GM18511 (cell line): ENCODE results near the gene PRUNE1.

ENCODE experiments used
- ATAC-seq: cut with Tn5 transposase; IDR thresholded peaks from one replicate; pipeline ENCODE4 v1.9.1; 2021; ENCODE audit warnings: mild to moderate bottlenecking, moderate library complexity; ENCODE audit not compliant: unreplicated experiment

Gene PRUNE1

GRCh38 chr1:150976879-150977694, 31.2 kb upstream of the PRUNE1 start:
- no peak for ATAC-seq

- peak; percentile 44 for ATAC-seq
Measured at GRCh38 chr1:150979092-150980056, 28.9 kb upstream of the PRUNE1 start.

DNA sequence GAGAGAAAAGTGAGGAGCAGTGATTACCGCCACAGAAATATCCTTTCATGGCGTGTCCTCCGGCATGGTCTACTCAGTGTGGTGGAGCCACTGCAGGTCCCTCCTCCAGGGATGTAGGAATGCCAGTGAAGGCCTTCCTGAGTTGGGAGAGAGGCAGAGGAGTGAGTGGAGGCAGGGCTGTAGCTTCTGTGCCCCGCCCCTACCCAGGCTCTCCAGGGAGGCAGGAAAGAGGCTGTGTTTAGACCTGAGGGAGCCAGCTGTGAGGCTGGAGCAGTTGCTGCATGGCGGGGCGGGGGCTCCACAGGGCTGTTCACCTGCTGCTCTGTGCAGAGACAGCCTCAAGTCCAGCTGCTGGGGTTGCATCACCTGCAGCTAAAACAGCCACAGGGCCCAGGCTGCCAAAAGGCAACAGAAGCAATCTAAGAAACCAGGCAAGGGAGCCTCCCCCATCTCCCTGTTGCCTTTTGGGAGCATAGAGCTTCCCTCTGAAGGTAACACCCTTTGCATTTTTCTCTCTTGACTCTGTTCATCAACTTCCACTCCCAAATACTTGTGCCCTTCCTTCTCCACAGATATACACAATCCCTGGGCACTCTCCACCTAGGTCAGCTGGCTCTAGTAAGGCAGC, 27.0 kb upstream of the PRUNE1 start:
- no peak for ATAC-seq

DNA sequence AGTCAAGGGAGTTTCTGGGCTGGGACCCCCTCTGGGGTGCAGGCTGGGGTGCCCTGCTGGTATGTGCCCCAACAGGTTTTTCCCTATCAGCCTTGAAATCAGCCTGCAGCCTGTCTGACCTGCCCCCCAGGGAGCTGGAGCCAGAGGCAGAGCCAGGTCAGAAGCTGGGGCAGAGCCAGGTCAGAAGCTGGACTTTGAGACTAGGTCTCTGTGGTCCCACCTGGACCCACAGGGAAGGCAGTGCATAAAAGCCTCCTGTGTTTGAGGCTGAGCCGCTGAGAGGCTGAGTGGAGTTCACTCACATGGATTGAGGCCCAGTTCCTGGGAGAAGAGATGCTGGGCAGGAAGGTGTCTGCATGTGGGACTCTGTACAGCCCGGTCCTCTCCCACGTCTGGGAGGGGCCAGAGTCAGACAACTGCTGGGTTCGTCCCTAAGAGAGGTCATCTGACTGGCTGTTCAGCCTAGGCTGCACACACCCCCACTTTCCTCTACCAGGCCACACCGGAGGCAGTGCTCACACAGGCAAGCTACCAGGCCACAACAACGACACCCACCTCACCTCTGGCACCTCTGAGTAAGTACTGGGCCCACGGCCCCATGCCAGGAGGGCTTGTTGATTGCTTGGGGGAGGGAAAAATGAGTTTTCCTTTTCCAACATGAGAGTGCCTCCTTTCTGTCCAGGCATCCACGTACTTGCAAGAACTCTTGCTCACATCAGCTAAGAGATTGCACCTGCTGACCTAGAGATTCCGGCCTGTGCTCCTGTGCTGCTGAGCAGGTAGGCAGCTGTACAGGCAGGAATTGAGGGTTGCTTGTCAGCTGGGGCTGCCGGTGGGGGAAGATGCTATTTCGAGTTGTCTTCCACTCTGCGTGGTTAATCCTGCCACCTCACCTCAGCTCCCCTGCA, 26.2 kb upstream of the PRUNE1 start, which contains the start of gene ANXA9:
Gene ANXA9, plus strand, starts transcription at position 488 of the 908 bp plus-strand sequence. CDS start 814 bp downstream, outside the sequence.
- ATAC-seq = no peak

DNA sequence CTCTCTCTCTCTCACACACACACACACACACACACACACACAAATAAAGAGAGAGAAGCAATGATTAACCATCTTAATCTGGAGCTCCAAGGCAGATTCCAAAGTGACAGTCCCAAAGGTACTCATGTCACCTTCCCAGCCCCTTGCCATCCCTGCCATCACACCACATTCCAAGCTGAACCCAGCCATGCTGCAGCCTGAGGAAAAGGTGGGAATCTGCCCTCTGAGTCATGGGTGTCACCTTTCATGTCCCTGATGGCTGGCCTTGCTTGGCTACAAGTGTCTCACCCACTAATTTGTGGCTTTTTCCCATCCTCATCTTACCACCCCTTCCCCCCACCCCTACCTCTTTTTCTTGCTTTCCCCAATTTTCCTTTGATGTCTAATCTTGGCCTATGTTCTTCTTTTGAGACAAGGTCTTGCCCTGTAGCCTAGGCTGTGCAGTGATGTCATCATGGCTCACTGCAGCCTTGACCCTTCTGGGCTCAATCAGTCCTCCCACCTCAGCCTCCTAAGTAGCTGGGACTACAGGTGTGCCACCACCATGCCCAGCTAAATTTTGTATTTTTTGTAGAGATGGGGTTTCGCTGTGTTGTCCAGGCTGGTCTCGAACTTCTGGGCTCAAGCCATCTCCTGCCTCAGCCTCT, 22.9 kb upstream of the PRUNE1 start:
- ATAC-seq = no peak

GRCh38 chr1:150987924-150988323, 20.3 kb upstream of the PRUNE1 start:
- no peak for ATAC-seq

- ATAC-seq = no peak
Measured at GRCh38 chr1:150992626-150993025, 15.6 kb upstream of the PRUNE1 start.

GRCh38 chr1:150994248-150994647, 14.0 kb upstream of the PRUNE1 start:
- ATAC-seq = no peak

DNA sequence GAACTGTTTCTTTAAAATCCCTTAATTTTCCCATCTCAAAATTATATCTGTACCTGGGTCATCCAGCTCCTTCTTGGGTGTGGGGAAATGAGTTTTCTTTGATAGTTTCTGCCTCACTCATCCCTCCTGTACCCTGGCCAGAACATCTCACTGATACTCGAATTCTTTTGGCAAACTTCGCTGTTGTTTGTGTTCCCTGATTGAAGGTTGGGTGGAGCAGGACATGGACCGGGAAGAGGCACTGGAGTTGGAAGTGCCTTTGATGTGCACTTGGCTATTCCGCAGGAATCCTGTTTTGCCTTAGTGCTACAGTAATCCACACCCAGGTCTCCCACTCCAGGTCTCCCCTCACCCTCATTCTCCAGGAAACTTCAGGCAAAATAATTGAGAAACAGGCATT, 12.8 kb upstream of the PRUNE1 start:
- ATAC-seq = no peak

DNA sequence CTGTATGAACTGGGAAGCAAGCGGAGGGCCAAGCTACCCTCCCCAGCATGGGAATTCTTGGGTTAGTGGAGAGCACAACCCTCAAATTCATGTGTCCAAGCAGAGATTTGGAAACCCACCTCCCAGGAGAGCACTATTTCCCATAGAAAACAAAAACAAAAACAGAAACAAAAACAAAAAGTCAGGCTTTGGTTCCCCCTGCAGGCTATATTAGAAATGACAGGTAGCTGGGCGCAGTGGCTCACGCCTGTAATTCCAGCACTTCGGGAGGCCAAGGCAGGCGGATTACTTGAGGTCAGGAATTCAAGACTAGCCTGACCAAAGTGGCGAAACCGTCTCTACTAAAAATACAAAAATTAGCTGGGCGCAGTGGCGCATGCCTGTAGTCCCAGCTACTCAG, 12.4 kb upstream of the PRUNE1 start:
- no peak for ATAC-seq

GRCh38 chr1:150997126-150997872, 10.9 kb upstream of the PRUNE1 start:
- ATAC-seq = no peak

DNA sequence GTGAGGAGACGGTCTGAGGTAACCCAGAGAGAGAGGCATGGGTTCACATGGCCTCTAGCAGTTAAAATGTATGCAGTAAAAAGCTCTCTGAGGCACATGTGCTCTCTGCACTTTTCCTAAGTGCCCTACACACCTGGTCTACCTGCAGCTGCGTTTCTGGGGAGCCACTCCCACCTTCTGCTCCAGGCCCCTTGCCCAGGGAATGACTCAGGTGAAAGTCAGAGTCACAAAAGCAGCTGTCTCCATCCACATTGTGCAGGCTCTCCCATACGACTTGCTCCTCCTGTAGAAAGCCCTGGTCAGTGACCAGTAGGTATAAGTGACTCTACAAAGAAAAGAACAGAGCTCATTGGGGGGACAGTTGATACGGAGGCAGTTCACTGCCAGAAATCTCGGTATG, 10.3 kb upstream of the PRUNE1 start:
- ATAC-seq = no peak

DNA sequence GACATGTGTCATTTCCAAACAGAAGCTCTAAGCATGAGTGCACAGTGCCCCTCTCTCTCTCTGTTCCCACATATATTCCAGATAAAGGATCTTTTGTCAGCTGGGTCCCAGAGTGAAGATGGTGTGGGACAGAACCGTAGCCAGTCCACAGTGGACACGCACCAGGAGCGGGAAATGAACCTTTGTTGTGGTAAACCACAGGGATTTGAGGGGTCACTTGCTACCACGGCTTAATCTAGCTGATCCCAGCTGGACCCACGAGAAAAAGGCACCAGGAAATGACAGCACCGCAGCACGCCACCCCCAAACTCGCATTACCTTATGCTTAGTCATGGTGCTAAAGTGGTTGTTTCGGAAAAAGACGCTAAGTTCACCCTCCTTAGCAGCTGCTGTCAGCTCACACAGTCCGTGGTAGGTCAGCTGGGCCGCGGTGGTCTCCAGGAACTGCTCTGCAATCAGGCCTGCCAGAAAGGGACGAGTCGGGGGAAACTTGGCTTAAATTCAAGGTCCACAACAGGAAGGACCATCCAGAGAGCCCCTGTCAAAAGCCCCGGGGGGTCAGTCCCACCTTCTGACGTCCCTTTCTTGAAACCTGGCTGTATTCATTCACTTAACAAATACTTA, 9.1 kb upstream of the PRUNE1 start:
- no peak for ATAC-seq

DNA sequence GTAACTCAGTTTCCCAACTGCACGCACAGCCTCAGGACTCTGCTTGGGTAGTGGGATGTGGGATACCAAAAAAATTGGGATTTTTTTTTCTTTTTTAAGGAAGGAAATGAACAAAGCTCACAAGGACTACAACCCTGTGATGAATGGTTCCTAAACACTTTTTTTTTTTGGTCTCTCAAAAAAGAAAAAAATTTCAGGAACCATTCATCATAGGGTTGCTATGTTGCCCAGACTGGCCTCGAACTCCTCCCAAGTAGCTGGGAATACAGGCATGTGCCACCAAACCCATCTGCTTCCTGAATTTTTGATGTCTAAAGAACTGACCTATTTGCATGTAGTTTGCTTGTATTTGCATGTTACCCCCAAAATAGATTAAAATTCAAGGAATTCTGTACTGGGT, 8.3 kb upstream of the PRUNE1 start:
- no peak for ATAC-seq

DNA sequence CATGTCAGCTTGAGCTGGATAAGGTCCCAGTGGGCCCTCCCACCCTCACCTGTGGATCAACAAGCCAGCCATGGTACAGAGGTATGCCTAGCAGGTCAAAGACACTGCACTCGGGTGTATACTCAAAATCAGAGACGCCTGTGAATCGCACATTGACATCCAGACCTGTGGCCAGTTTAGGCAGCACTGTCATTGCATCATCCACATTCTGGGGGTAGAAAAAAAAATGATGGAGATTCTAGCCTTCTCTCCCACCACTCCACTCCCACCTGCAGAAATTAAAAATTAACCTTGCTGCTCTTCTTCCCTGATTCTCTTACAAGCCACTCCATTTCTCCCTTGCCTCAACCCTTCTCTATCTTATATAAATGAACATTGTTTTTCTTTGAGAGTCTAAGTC, 7.8 kb upstream of the PRUNE1 start:
- ATAC-seq = no peak

DNA sequence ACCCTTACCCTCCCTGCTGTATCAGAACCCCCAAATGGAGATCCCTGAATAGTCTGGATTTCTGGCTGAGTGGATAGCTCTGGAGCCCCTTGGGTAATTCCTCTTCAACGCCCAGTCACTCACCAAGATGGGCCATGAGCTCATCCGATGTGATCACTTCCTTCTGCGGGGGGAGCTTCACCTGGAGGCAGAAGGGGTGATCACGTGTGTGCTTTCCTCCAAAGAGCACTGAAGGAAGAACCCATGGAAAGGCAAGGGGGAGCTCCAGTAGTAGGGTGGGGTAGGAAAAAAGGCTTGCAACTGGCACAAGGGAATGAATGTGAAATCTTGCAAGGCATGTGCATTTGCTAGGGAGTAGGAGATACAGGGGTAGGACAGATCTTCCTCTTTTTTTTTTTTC, 6.6 kb upstream of the PRUNE1 start:
- ATAC-seq = no peak

- ATAC-seq = no peak
Measured at GRCh38 chr1:151002051-151002450, 6.2 kb upstream of the PRUNE1 start.

GRCh38 chr1:151002611-151003010, 5.6 kb upstream of the PRUNE1 start:
- ATAC-seq = no peak

GRCh38 chr1:151003180-151003579, 5.1 kb upstream of the PRUNE1 start:
- no peak for ATAC-seq
